Activated T-cell treated with anti-CD3 and anti-CD28 coated beads, Interleukin-2, amount 50 U/mL, for 24 hours (primary cell): ENCODE results near the gene PPP3CA.

Experiments used
- DNase-seq: peaks from one replicate; pipeline ENCODE4 v3.0.0-alpha.2; 2020
- H3K27ac Mint-ChIP-seq: 2 replicates; pipeline ENCODE4 v1.8.0; 2020; ENCODE audit warnings: mild to moderate bottlenecking, mixed read lengths
- H3K27me3 Mint-ChIP-seq: 2 replicates; pipeline ENCODE4 v1.8.0; 2020; ENCODE audit warnings: mixed read lengths
- H3K36me3 Mint-ChIP-seq: 2 replicates; pipeline ENCODE4 v1.8.0; 2020; ENCODE audit warnings: low read depth, mixed read lengths
- H3K4me1 Mint-ChIP-seq: 2 replicates; pipeline ENCODE4 v1.8.0; 2020; ENCODE audit warnings: low read depth, mixed read lengths
- H3K4me3 Mint-ChIP-seq: 2 replicates; pipeline ENCODE4 v1.8.0; 2020; ENCODE audit warnings: mild to moderate bottlenecking, moderate library complexity, mixed read lengths
- H3K9me3 Mint-ChIP-seq: 2 replicates; pipeline ENCODE4 v1.8.0; 2020; ENCODE audit warnings: mixed read lengths

PPP3CA gene

DNA sequence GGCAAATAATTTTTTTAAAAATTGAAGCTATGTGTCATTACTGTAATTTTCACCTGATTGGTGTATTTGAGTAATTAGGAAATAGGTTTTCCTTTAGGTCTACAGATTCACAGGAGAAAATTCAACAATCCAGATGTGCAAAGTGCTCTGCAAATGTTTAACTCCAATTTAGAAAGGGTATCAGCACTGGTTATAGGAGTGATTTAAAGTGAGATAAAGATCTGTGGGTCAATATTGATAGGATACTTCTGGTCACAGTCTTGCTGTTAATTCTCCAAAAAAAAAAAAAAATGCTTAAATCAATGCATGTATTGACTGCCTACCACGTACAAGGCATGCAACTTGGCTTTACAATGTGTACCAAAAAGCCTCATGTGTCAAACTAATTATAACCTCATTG is 271.3 kb downstream of the PPP3CA start:
- Mint-ChIP-seq H3K4me3 (no peak overlapping the region), H3K4me1 (peaks cover 8% of the 10 kb centered on the region), H3K9me3 (no peaks in the 10 kb centered on the region), H3K27me3 (no peaks in the 10 kb centered on the region), H3K27ac (no peak overlapping the region), H3K36me3 (peaks cover 15% of the 10 kb centered on the region)
- DNase-seq: no peak

DNA sequence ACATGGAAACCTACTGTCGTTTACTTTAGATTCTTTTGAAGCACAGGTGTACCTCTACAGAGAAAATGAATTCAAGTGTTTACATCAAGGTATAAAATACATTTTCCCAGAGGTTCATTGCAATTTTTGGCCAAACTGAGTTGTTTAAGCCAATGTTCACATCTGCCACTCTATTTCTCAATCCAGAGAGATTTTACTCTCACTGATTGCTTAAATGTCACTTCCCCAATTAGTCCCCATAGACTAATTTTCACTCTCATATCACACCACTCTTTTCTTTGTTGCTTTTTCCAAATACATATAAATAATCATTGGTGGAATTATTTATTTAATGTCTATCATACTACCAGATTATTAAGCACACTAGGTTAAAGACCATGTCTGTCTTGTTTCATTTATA is 271.8 kb downstream of the PPP3CA start:
- DNase-seq: no peak
- Mint-ChIP-seq H3K36me3 (peaks cover 15% of the 10 kb centered on the region), H3K4me1 (peaks cover 8% of the 10 kb centered on the region), H3K9me3 (no peaks in the 10 kb centered on the region), H3K4me3 (no peak overlapping the region), H3K27ac (no peak overlapping the region), H3K27me3 (no peaks in the 10 kb centered on the region)

DNA sequence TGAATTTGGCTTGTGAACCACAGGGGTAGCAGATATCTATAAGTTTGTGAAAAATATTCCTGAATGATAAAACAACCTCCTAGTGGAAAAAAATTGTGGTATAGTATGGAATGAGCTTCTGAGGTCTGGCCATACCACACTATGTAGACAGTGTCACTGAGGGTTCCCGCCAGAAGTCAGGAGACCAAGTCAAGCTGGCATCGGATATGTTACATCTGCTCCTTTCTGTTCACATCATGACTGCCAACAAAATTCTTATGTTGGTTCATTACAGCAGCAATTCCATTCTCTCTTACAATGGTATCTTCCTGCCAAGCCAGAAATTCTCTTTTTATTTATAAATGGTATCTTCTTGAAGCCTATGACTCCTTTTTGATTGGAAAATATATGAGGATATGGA is 273.0 kb downstream of the PPP3CA start:
- Mint-ChIP-seq H3K4me3 (no peak overlapping the region), H3K27ac (no peak overlapping the region), H3K4me1 (peaks cover 8% of the 10 kb centered on the region), H3K36me3 (peaks cover 10% of the 10 kb centered on the region), H3K9me3 (no peaks in the 10 kb centered on the region), H3K27me3 (no peaks in the 10 kb centered on the region)
- DNase-seq: no peak

DNA sequence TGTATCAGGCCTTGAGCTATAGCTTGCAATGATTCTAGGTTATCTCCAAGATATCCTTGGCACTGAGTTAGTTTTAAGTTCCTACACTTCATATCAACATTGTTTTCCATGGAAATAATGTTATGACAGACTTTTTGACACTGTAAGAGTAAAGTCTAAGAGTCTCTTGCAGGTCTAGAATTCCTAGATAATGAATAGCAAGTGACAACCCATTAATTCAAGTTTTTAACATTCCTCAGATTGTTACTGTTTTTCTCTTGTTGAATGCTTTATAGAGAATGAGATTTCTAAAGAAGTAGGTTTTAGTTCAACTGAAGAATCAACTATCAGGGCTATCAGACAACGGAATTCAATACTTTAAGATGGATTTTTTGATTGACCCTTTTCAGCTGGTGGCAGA is 276.1 kb downstream of the PPP3CA start:
- no peak overlapping the region for H3K4me3 Mint-ChIP-seq
- H3K27me3 Mint-ChIP-seq: no peaks in the 10 kb centered on the region
- no peak for DNase-seq
- no peak overlapping the region for H3K27ac Mint-ChIP-seq
- H3K4me1 Mint-ChIP-seq: peaks cover 8% of the 10 kb centered on the region
- no peaks in the 10 kb centered on the region for H3K9me3 Mint-ChIP-seq
- peaks cover 12% of the 10 kb centered on the region for H3K36me3 Mint-ChIP-seq

DNA sequence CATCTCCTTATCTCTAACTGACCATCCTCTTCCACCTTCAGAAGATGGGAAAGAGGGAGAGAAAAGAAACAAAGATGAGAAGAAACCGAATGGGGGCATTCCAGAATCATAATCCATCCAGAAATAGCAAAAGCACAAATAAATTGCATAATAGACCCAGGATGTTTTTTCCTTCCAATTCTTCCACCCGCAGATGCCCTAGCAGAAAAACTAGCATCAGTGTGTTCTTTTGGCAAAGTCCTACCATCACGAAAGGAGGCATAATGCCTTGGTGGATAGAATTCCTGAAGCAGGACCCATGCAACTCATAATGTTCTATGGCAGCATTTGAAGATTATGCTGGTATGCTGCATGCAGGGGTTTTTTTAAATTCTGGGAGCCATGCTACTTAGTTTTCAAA is 279.2 kb downstream of the PPP3CA start:
- no peak overlapping the region for H3K4me3 Mint-ChIP-seq
- H3K27me3 Mint-ChIP-seq: no peaks in the 10 kb centered on the region
- no peaks in the 10 kb centered on the region for H3K4me1 Mint-ChIP-seq
- H3K27ac Mint-ChIP-seq: no peak overlapping the region
- DNase-seq: no peak
- H3K9me3 Mint-ChIP-seq: no peaks in the 10 kb centered on the region
- H3K36me3 Mint-ChIP-seq: peaks cover 4% of the 10 kb centered on the region

DNA sequence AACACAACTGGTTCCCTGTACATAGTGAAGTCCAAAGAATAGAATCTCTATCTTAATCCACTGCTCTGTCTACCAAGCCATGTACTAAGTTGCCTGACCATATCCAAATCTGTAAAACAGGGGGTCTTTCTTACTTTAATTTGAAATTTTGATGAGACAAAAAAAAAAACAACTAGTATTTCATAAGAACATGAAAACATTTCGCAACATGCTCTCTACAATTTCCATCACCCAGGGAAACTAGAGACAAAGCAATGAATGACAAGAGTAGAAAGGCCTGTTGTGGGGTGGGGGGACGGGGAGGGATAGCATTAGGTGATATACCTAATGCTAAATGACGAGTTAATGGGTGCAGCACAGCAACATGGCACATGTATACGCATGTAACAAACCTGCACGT is 279.9 kb downstream of the PPP3CA start:
- H3K27me3 Mint-ChIP-seq: no peaks in the 10 kb centered on the region
- DNase-seq: no peak
- peaks cover 7% of the 10 kb centered on the region for H3K36me3 Mint-ChIP-seq
- no peaks in the 10 kb centered on the region for H3K4me1 Mint-ChIP-seq
- H3K4me3 Mint-ChIP-seq: no peak overlapping the region
- H3K27ac Mint-ChIP-seq: no peak overlapping the region
- H3K9me3 Mint-ChIP-seq: no peaks in the 10 kb centered on the region

DNA sequence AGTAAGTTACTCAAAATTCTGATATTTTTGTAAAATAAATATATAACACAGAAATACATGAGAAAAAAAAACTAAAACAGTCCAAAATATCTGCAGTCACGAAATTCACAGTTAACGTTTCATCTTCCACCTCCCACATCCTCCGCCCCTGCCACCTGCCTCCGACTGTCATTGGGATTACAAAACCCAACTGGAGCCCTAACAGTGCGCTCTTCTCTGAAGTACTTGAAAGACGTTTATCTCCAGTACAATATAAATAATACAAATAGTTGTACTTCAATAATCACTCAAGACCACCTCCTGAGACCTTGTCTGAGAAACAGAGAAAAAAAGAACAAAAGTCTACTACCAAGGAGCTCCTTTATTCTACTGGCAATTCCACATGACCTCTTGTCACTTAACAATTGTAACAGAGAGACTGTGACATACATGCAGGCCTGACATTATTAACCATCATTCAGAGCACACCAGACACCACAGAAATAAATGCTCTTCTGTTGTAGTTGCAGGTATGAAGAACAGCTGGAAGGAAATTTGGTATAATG is 280.6 kb downstream of the PPP3CA start:
- H3K4me3 Mint-ChIP-seq: no peak overlapping the region
- H3K9me3 Mint-ChIP-seq: no peaks in the 10 kb centered on the region
- no peak overlapping the region for H3K27ac Mint-ChIP-seq
- H3K36me3 Mint-ChIP-seq: peaks cover 7% of the 10 kb centered on the region
- no peaks in the 10 kb centered on the region for H3K4me1 Mint-ChIP-seq
- no peaks in the 10 kb centered on the region for H3K27me3 Mint-ChIP-seq
- DNase-seq: no peak

DNA sequence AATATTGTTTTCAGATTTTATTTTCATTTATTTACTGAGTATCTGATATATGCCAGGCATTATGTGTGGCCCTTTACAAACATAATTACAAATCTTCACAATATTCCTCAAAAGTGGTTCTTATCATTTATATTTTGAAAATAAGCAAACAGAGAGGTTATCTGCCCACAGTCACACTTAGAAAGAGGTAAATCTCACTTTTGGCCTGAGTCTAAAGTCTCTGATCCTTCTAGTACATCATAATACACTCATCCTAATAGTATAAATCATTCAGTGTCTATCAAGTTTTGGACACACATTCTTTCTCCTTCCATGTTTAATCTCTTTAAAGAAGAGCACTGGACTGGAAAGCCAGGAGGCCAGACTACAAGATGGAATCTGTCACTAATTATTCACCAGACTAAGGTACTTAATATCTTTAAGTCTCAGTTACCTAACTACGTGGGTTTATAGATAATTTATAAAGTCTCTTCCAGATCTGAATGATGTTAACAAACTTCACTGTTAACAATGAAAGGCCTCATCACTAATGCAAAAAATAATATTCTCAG is 281.3 kb downstream of the PPP3CA start:
- Mint-ChIP-seq H3K27ac (no peak overlapping the region), H3K4me1 (no peaks in the 10 kb centered on the region), H3K4me3 (no peak overlapping the region), H3K9me3 (no peaks in the 10 kb centered on the region), H3K36me3 (peaks cover 7% of the 10 kb centered on the region), H3K27me3 (no peaks in the 10 kb centered on the region)
- no peak for DNase-seq

DNA sequence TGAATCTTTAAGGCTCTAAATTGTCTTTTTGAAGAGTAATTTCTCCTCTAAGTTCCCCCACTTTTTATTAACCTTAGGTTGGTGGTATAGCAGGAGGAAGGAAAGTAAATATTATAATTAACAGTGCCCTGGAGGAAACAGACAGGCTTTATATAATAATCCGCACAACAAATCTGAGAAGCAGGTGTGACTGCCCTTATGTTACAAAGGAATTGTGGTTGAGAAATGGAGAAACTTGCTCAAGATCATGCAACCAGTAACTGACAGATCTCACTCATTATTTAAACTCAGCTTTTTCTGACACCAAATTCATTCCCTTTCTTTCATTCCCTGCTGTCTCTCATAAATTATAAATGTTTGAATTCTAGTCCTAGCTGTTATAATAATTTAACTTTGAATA is 282.0 kb downstream of the PPP3CA start:
- Mint-ChIP-seq H3K9me3 (no peaks in the 10 kb centered on the region), H3K4me3 (no peak overlapping the region), H3K4me1 (no peaks in the 10 kb centered on the region), H3K27ac (no peak overlapping the region), H3K27me3 (no peaks in the 10 kb centered on the region), H3K36me3 (peaks cover 8% of the 10 kb centered on the region)
- no peak for DNase-seq

DNA sequence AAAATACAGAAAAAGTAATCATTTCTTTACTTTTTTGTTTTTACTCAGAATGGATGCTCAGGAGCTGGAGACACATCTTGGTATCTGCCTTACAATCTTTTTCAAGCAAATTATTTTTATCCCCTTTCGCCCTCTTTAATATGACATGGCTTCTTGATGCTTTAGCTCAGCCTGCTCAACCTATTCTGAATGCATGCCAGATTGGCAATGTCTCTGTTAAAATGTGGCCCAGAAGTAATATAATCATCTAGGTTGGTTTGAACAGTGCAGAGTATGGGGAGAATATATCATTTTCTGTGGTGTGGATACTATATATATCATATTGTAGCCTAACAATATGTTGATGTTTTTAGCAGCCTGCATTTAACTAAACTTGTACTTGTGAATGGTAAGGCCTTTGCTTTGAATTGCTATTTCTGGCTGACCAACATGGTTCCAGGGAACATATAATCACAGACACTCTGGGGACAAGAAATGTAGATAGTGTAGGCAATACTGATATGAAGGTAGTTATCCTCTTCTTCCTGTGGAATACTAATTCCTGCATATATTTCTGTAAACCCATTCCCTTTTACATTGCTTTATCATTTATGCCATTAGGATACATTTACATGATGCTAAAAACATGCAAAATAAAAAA is 282.7 kb downstream of the PPP3CA start:
- Mint-ChIP-seq H3K9me3 (no peaks in the 10 kb centered on the region), H3K27ac (no peak overlapping the region), H3K27me3 (no peaks in the 10 kb centered on the region), H3K36me3 (peaks cover 13% of the 10 kb centered on the region), H3K4me1 (no peaks in the 10 kb centered on the region), H3K4me3 (no peak overlapping the region)
- no peak for DNase-seq

DNA sequence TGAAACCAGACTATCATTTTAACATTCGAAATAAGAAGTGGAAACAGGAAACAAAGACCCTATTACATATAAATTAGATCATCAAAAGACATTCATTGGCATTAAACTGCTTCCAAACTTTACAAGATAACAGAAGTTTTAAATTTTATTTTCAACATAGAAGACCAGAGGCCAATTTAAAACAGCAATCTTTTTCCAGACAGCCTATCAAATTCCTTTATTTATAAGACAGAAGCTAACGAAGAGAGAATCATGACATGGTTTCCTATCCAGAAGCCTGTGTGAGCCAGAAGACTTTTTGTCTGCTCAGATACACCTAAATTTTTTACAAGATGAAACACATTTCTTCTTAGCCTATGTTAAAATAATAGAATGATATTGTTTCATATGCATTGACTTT is 291.9 kb downstream of the PPP3CA start:
- Mint-ChIP-seq H3K36me3 (peaks cover 11% of the 10 kb centered on the region), H3K9me3 (no peaks in the 10 kb centered on the region), H3K4me3 (no peak overlapping the region), H3K4me1 (peaks cover 13% of the 10 kb centered on the region), H3K27ac (no peak overlapping the region), H3K27me3 (no peaks in the 10 kb centered on the region)
- no peak for DNase-seq

DNA sequence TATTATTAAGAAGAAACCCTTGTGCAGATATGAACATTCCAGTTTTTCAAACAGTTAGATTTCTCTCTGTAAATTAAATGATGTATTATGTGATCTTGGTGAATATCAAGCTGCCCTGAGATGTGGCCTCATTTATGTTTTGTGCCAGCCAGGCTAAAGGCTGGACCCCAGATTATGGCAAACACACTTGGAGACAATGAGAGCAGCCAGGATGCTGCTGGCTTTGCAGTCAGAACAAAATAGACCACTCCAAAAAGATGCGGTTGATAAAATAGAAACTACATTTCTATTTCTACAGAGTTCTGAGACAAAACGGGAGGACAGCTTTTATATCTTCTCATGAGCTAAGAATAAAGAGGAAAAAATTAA is 296.5 kb downstream of the PPP3CA start:
- Mint-ChIP-seq H3K27me3 (no peaks in the 10 kb centered on the region), H3K4me3 (no peak overlapping the region), H3K9me3 (no peaks in the 10 kb centered on the region), H3K4me1 (peaks cover 20% of the 10 kb centered on the region), H3K27ac (peak overlapping the region; percentile 34), H3K36me3 (peaks cover 2% of the 10 kb centered on the region)
- DNase-seq: no peak

DNA sequence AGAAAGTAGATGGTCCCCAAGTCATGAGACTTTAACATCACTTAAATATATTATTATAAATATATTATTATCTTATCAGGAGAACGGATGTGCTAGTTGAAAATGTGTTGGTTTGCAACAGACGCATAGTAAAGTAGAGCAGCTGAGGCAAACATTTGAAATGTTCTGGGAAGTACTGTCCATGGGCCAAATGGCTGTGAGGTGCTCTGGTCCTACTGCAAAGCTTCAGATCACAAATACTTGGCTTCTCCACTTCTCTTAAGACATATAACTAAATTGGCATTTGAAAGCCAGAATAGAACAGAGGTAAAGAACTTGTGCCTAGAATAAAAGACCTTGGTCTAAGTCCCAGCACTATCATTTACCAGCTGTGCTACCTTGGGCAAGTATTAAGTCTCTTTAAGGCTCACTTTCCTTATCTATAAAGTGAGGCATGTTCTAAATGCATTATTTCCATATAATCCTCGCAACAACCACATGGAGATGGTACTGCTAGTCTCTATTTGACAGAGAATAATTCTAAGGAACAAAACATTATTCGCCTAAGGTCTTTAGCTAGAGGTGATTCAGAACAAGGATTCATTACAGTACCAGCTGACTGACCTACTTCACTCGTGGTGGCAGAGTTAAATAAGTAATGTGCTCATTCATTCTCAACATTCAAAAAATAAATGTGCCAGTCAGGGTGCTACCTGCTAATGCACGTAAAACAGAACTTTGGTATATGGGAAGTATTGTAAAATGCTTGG is 297.1 kb downstream of the PPP3CA start:
- Mint-ChIP-seq H3K27ac (peak overlapping the region; percentile 34), H3K36me3 (peaks cover 2% of the 10 kb centered on the region), H3K4me1 (peaks cover 20% of the 10 kb centered on the region), H3K27me3 (no peaks in the 10 kb centered on the region), H3K4me3 (no peak overlapping the region), H3K9me3 (no peaks in the 10 kb centered on the region)
- no peak for DNase-seq

DNA sequence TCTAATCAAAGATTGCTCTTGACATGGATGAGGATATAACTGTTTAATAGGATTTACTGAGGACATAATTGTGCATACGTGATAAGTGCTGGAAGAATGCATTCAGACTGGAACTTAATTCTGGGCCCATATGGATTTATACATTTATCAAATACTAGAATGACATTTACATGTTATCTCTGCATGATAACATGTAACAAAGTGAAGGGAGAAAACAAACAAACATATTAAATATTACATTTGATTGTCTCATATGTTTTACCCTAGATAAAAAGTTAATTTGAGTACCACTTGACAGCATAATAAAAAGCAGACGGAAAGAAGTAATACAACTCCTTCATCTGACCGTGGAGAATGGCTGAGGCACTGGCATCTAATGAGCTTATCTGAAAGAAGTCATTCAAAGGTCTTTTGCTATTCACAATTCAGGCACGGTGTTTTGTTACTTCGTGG is 297.8 kb downstream of the PPP3CA start:
- Mint-ChIP-seq H3K27ac (no peak overlapping the region), H3K9me3 (no peaks in the 10 kb centered on the region), H3K4me1 (peaks cover 18% of the 10 kb centered on the region), H3K4me3 (no peak overlapping the region), H3K36me3 (peaks cover 2% of the 10 kb centered on the region), H3K27me3 (no peaks in the 10 kb centered on the region)
- no peak for DNase-seq

DNA sequence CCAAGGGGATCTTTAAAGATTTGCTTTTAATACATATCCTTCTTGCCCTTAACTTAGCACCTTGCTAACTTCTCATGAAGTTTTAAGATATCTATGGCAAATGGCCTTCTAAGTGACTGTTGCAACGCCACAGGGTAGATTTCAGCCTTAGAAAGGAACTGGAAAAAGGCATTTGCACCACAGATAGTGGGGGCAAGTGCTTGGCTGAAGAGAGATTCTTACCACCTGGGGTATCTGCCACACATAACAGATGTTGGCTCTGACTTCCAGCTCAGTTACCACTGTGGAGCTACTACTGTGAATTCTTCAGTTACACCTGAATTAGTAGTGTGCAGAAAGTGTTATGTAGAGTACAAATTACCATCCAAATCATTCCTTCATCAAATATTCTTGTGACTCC is 302.6 kb downstream of the PPP3CA start:
- no peaks in the 10 kb centered on the region for H3K9me3 Mint-ChIP-seq
- H3K27me3 Mint-ChIP-seq: no peaks in the 10 kb centered on the region
- peaks cover 18% of the 10 kb centered on the region for H3K4me1 Mint-ChIP-seq
- no peak for DNase-seq
- no peak overlapping the region for H3K27ac Mint-ChIP-seq
- no peak overlapping the region for H3K4me3 Mint-ChIP-seq
- peaks cover 2% of the 10 kb centered on the region for H3K36me3 Mint-ChIP-seq
